HEK293 (cell line): ENCODE measurements around the gene RAP1GAP.

Experiments used
- CTCF ChIA-PET: fragments of 350-600 bp; formaldehyde crosslinking; extraction: SDS; loops from one replicate; lab custom pipeline; 2021; ENCODE audit warnings: antibody characterized with exemption; lab: Yijun Ruan, JAX
- POLR2A ChIA-PET: fragments of 300-600 bp; formaldehyde crosslinking; extraction: SDS; loops from one replicate; lab custom pipeline; 2020; ENCODE audit warnings: antibody characterized with exemption, inconsistent platforms; lab: Yijun Ruan, JAX
- H3K27ac ChIP-seq: fragments of 200-500 bp; sonication (Bioruptor generic); 2 replicates; pipeline ENCODE4 v1.5.1; 2014; ENCODE audit warnings: low read depth, low read length, control low read depth, inconsistent platforms; ENCODE audit errors: extremely low read depth
- H3K36me3 ChIP-seq, 2 experiments: fragments of 200-500 bp in 1 of 2; sonication (Bioruptor generic) in 1 of 2; 1 replicate in 1 of 2; 2 replicates in 1 of 2; pipeline ENCODE4 v1.5.1; 2014 to 2017; ENCODE audit warnings: inconsistent platforms in 2 of 2, low read length in 2 of 2; ENCODE audit not compliant: control insufficient read depth in 2 of 2, insufficient read depth in 1 of 2
- H3K4me1 ChIP-seq: fragments of 200-500 bp; sonication (Bioruptor generic); 2 replicates; pipeline ENCODE4 v1.5.1; 2014; ENCODE audit warnings: mild to moderate bottlenecking, low read length, inconsistent platforms; ENCODE audit not compliant: control insufficient read depth, insufficient read depth
- H3K4me3 ChIP-seq: 2 replicates; pipeline ENCODE4 v1.5.1; 2011; ENCODE audit warnings: low read depth, mild to moderate bottlenecking, control low read depth, low read length, moderate library complexity
- H3K9me3 ChIP-seq: fragments of 200-500 bp; sonication (Bioruptor generic); 2 replicates; pipeline ENCODE4 v1.5.1; 2014; ENCODE audit warnings: low read depth, low read length, inconsistent platforms; ENCODE audit not compliant: control insufficient read depth, insufficient read depth
- GLI4 ChIP-seq: fragments of 450-650 bp; formaldehyde crosslinking; IDR thresholded peaks from 2 replicates; pipeline ENCODE4 v1.5.1; 2016; ENCODE audit warnings: missing biosample characterization, missing genetic modification characterization
- KLF1 ChIP-seq: fragments of 450-650 bp; formaldehyde crosslinking; IDR thresholded peaks from 2 replicates; pipeline ENCODE4 v1.5.1; 2016; ENCODE audit warnings: missing biosample characterization, missing genetic modification characterization
- PBX3 ChIP-seq: sonication (generic); formaldehyde crosslinking; IDR thresholded peaks from 2 replicates; pipeline ENCODE4 v1.8.1; 2022; ENCODE audit warnings: mild to moderate bottlenecking, moderate library complexity, missing genetic modification reagents
- PRDM1 ChIP-seq: fragments of 450-650 bp; formaldehyde crosslinking; IDR thresholded peaks from 2 replicates; pipeline ENCODE4; 2016; ENCODE audit warnings: missing biosample characterization, missing genetic modification characterization
- SCRT1 ChIP-seq: fragments of 450-650 bp; formaldehyde crosslinking; IDR thresholded peaks from 2 replicates; pipeline ENCODE4 v1.5.1; 2016; ENCODE audit warnings: missing biosample characterization, missing genetic modification characterization, borderline replicate concordance
- TCF7L2 ChIP-seq: IDR thresholded peaks from 2 replicates; pipeline ENCODE4 v1.6.1; 2011; ENCODE audit warnings: low read depth, mild to moderate bottlenecking, inconsistent platforms, low read length, moderate library complexity, borderline replicate concordance
- WT1 ChIP-seq: fragments of 450-650 bp; formaldehyde crosslinking; IDR thresholded peaks from 2 replicates; pipeline ENCODE4 v1.5.1; 2016; ENCODE audit warnings: missing biosample characterization, missing genetic modification characterization
- ZNF132 ChIP-seq: fragments of 450-650 bp; formaldehyde crosslinking; IDR thresholded peaks from 2 replicates; pipeline ENCODE4 v1.5.1; 2017; ENCODE audit warnings: missing biosample characterization, missing genetic modification characterization, borderline replicate concordance
- ZNF133 ChIP-seq: fragments of 450-650 bp; formaldehyde crosslinking; IDR thresholded peaks from 2 replicates; pipeline ENCODE4 v1.5.1; 2016; ENCODE audit warnings: missing biosample characterization, missing genetic modification characterization
- ZNF138 ChIP-seq: fragments of 450-650 bp; formaldehyde crosslinking; IDR thresholded peaks from 2 replicates; pipeline ENCODE4 v1.5.1; 2016; ENCODE audit warnings: missing biosample characterization, missing genetic modification characterization, borderline replicate concordance
- ZNF155 ChIP-seq: fragments of 450-650 bp; formaldehyde crosslinking; IDR thresholded peaks from 2 replicates; pipeline ENCODE4 v1.5.1; 2016; ENCODE audit warnings: missing biosample characterization, missing genetic modification characterization
- ZNF174 ChIP-seq: fragments of 450-650 bp; formaldehyde crosslinking; IDR thresholded peaks from 2 replicates; pipeline ENCODE4 v1.5.0; 2017; ENCODE audit warnings: missing biosample characterization, mild to moderate bottlenecking, missing genetic modification characterization
- ZNF175 ChIP-seq: fragments of 450-650 bp; formaldehyde crosslinking; IDR thresholded peaks from 2 replicates; pipeline ENCODE4 v1.5.1; 2016; ENCODE audit warnings: missing biosample characterization, missing genetic modification characterization
- ZNF214 ChIP-seq: fragments of 450-650 bp; formaldehyde crosslinking; IDR thresholded peaks from 2 replicates; pipeline ENCODE4 v1.5.1; 2017; ENCODE audit warnings: missing biosample characterization, mild to moderate bottlenecking, missing genetic modification characterization, borderline replicate concordance
- ZNF223 ChIP-seq: fragments of 450-650 bp; formaldehyde crosslinking; IDR thresholded peaks from 2 replicates; pipeline ENCODE4 v1.5.1; 2016; ENCODE audit warnings: missing biosample characterization, missing genetic modification characterization
- ZNF23 ChIP-seq: fragments of 450-650 bp; formaldehyde crosslinking; IDR thresholded peaks from 2 replicates; pipeline ENCODE4 v1.5.1; 2016; ENCODE audit warnings: missing biosample characterization, missing genetic modification characterization, borderline replicate concordance
- ZNF341 ChIP-seq: fragments of 450-650 bp; formaldehyde crosslinking; IDR thresholded peaks from 2 replicates; pipeline ENCODE4; 2016; ENCODE audit warnings: low read depth, missing biosample characterization, missing genetic modification characterization
- ZNF394 ChIP-seq: fragments of 450-650 bp; formaldehyde crosslinking; IDR thresholded peaks from 2 replicates; pipeline ENCODE4 v1.5.1; 2016; ENCODE audit warnings: missing biosample characterization, missing genetic modification characterization, mild to moderate bottlenecking, moderate library complexity, borderline replicate concordance
- ZNF423 ChIP-seq: fragments of 450-650 bp; formaldehyde crosslinking; IDR thresholded peaks from 2 replicates; pipeline ENCODE4 v1.5.1; 2016; ENCODE audit warnings: missing biosample characterization, missing genetic modification characterization
- ZNF544 ChIP-seq: fragments of 450-650 bp; formaldehyde crosslinking; IDR thresholded peaks from 2 replicates; pipeline ENCODE4 v1.5.0; 2017; ENCODE audit warnings: missing biosample characterization, missing genetic modification characterization
- ZNF571 ChIP-seq: fragments of 450-650 bp; formaldehyde crosslinking; IDR thresholded peaks from 2 replicates; pipeline ENCODE4 v1.5.0; 2017; ENCODE audit warnings: missing biosample characterization, missing genetic modification characterization
- ZNF596 ChIP-seq: fragments of 450-650 bp; IDR thresholded peaks from 2 replicates; pipeline ENCODE4 v1.5.0; 2018; ENCODE audit warnings: missing biosample characterization, mild to moderate bottlenecking, missing genetic modification characterization, moderate library complexity
- ZNF707 ChIP-seq: fragments of 450-650 bp; formaldehyde crosslinking; IDR thresholded peaks from 2 replicates; pipeline ENCODE4 v1.5.1; 2016; ENCODE audit warnings: missing biosample characterization, missing genetic modification characterization
- ZNF776 ChIP-seq: fragments of 450-650 bp; formaldehyde crosslinking; IDR thresholded peaks from 2 replicates; pipeline ENCODE4 v1.5.0; 2017; ENCODE audit warnings: missing biosample characterization, missing genetic modification characterization, borderline replicate concordance
- TF ChIP-seq, protein P1 (sequence below): fragments of 450-650 bp; IDR thresholded peaks from 2 replicates; pipeline ENCODE4 v1.5.1; 2018; ENCODE audit warnings: missing biosample characterization, missing genetic modification characterization
- TF ChIP-seq, protein P2 (sequence below): IDR thresholded peaks from 2 replicates; pipeline ENCODE4 v1.6.1; 2011; ENCODE audit warnings: mild to moderate bottlenecking, low read depth, low read length, borderline replicate concordance
- TF ChIP-seq, protein P3 (sequence below): fragments of 450-650 bp; formaldehyde crosslinking; IDR thresholded peaks from 2 replicates; pipeline ENCODE4 v1.5.1; 2016; ENCODE audit warnings: missing biosample characterization, missing genetic modification characterization

Gene RAP1GAP

GRCh38 chr1:21621051-21621450 lies 48.1 kb downstream of the RAP1GAP start (continued):
- TF ChIP-seq PBX3 (CRISPR knock-in tag) (no peak), ZNF214 (tag by site-specific recombination) (no peak), ZNF423 (tag by site-specific recombination) (no peak), ZNF707 (no peak), ZNF596 (no peak), GLI4 (tag by site-specific recombination) (no peak), WT1 (tag by site-specific recombination) (no peak), TCF7L2 (no peak), ZNF175 (tag by site-specific recombination) (no peak), ZNF776 (tag by site-specific recombination) (no peak), ZNF174 (tag by site-specific recombination) (no peak)
- TF ChIP-seq, protein P1, sequence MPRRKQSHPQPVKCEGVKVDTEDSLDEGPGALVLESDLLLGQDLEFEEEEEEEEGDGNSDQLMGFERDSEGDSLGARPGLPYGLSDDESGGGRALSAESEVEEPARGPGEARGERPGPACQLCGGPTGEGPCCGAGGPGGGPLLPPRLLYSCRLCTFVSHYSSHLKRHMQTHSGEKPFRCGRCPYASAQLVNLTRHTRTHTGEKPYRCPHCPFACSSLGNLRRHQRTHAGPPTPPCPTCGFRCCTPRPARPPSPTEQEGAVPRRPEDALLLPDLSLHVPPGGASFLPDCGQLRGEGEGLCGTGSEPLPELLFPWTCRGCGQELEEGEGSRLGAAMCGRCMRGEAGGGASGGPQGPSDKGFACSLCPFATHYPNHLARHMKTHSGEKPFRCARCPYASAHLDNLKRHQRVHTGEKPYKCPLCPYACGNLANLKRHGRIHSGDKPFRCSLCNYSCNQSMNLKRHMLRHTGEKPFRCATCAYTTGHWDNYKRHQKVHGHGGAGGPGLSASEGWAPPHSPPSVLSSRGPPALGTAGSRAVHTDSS (tag by site-specific recombination) = no peak
- TF ChIP-seq, protein P2, sequence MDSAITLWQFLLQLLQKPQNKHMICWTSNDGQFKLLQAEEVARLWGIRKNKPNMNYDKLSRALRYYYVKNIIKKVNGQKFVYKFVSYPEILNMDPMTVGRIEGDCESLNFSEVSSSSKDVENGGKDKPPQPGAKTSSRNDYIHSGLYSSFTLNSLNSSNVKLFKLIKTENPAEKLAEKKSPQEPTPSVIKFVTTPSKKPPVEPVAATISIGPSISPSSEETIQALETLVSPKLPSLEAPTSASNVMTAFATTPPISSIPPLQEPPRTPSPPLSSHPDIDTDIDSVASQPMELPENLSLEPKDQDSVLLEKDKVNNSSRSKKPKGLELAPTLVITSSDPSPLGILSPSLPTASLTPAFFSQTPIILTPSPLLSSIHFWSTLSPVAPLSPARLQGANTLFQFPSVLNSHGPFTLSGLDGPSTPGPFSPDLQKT = no peak

- ChIA-PET CTCF (no interaction called here), POLR2A (no interaction called here)
- H3K36me3 ChIP-seq = no peaks in the 10 kb centered on the region
- H3K9me3 ChIP-seq = no peaks in the 10 kb centered on the region
- TF ChIP-seq ZNF155 (tag by site-specific recombination) (no peak), ZNF23 (tag by site-specific recombination) (no peak), PRDM1 (no peak), ZNF223 (tag by site-specific recombination) (no peak), SCRT1 (tag by site-specific recombination) (no peak), ZNF132 (tag by site-specific recombination) (no peak), ZNF571 (tag by site-specific recombination) (no peak), ZNF394 (no peak), ZNF133 (no peak), ZNF341 (no peak), ZNF138 (tag by site-specific recombination) (no peak), ZNF544 (no peak), KLF1 (no peak)
- TF ChIP-seq, protein P3, sequence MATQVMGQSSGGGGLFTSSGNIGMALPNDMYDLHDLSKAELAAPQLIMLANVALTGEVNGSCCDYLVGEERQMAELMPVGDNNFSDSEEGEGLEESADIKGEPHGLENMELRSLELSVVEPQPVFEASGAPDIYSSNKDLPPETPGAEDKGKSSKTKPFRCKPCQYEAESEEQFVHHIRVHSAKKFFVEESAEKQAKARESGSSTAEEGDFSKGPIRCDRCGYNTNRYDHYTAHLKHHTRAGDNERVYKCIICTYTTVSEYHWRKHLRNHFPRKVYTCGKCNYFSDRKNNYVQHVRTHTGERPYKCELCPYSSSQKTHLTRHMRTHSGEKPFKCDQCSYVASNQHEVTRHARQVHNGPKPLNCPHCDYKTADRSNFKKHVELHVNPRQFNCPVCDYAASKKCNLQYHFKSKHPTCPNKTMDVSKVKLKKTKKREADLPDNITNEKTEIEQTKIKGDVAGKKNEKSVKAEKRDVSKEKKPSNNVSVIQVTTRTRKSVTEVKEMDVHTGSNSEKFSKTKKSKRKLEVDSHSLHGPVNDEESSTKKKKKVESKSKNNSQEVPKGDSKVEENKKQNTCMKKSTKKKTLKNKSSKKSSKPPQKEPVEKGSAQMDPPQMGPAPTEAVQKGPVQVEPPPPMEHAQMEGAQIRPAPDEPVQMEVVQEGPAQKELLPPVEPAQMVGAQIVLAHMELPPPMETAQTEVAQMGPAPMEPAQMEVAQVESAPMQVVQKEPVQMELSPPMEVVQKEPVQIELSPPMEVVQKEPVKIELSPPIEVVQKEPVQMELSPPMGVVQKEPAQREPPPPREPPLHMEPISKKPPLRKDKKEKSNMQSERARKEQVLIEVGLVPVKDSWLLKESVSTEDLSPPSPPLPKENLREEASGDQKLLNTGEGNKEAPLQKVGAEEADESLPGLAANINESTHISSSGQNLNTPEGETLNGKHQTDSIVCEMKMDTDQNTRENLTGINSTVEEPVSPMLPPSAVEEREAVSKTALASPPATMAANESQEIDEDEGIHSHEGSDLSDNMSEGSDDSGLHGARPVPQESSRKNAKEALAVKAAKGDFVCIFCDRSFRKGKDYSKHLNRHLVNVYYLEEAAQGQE (tag by site-specific recombination) = no peak
- H3K4me3 ChIP-seq = no peak overlapping the region
- H3K4me1 ChIP-seq = peaks cover 4% of the 10 kb centered on the region; the same call in 1 of the 2 replicates
- no peak overlapping the region for H3K27ac ChIP-seq
Measured at GRCh38 chr1:21620496-21620895, 48.7 kb downstream of the RAP1GAP start.
